Measurements from ENCODE around the gene ANKRD60. TPM values are rescaled to one million over a fixed set of nuclear protein-coding genes. Genes with fewer than 3 reads are reported as not detected.

Gene ANKRD60
- total RNA-seq, 1 experiment from 2014 or later: not detected

DNA sequence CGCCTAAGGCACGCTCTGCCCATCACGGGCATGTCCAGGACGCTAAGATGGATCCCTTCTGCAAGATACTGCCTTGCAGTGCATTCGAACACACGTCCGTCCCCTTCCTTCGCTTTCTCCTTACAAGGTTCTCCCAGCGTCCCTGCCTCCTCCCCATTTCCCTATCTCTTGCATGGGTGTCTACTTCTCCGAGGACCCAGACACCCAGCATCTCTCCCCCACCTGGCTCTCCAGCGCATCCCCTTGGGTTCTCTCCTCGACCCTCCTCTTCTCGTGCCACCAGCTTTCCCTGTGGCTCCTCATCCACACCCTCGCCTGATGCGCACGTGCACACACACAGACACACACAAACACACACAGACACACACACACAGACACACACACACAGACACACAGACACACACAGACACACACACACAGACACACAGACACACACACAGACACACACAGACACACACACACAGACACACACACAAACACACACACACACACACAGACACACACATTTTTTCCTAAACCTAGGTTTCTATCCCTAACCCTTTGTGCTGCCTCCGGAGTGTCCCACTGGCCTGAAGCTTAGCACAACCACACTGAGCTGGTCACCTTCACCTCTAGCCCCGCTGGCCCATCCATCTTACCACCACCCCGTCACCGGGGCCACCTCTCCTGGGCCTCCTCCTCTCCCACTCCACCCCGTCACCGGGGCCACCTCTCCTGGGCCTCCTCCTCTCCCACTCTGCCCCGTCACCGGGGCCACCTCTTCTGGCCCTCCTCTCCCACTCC lies 31.9 kb downstream of the ANKRD60 start:
- CTCF ChIA-PET: no interaction called here
- Histone ChIP-seq H3K9me3 (ENCODE audit: low read depth, low read length, poor library complexity, severe bottlenecking) (no peaks in the 10 kb centered on the region), H3K36me3 (ENCODE audit: insufficient read depth, low read length, poor library complexity, severe bottlenecking) (no peaks in the 10 kb centered on the region), H3K27ac (ENCODE audit: low read depth, low read length, poor library complexity, severe bottlenecking) (no peak overlapping the region), H3K4me1 (ENCODE audit: insufficient read depth, low read length, poor library complexity, severe bottlenecking) (no peaks in the 10 kb centered on the region), H3K4me3 (ENCODE audit: low read depth, low read length, poor library complexity, severe bottlenecking) (no peak overlapping the region), H3K27me3 (replicated peaks; ENCODE audit: insufficient read depth, low read depth, low read length, poor library complexity) (no peaks in the 10 kb centered on the region)
- POLR2A ChIA-PET (ENCODE audit: low non-redundant PET): no interaction called here
- intact Hi-C loops (cut with micrococcal nuclease; ENCODE audit: unreplicated experiment): no loop called here
- DNase-seq (ENCODE audit: low spot score): no peak
- no TSS peak for BruUV-seq (replicated peaks)
- no peak for TF ChIP-seq CTCF (conservative IDR thresholded peaks at IDR 0.05; ENCODE audit: low read depth, low read length)
- TF ChIP-seq EZH2 (IDR thresholded peaks at IDR 0.05; ENCODE audit: borderline replicate concordance, low read depth, low read length, poor library complexity, severe bottlenecking): no peak

GRCh38 chr20:58195047-58195446 lies 33.4 kb downstream of the ANKRD60 start:
- Histone ChIP-seq H3K9me3 (ENCODE audit: low read depth, low read length, poor library complexity, severe bottlenecking) (no peaks in the 10 kb centered on the region), H3K4me1 (ENCODE audit: insufficient read depth, low read length, poor library complexity, severe bottlenecking) (no peaks in the 10 kb centered on the region), H3K36me3 (ENCODE audit: insufficient read depth, low read length, poor library complexity, severe bottlenecking) (no peaks in the 10 kb centered on the region), H3K4me3 (ENCODE audit: low read depth, low read length, poor library complexity, severe bottlenecking) (no peak overlapping the region), H3K27ac (ENCODE audit: low read depth, low read length, poor library complexity, severe bottlenecking) (no peak overlapping the region), H3K27me3 (replicated peaks; ENCODE audit: insufficient read depth, low read depth, low read length, poor library complexity) (no peaks in the 10 kb centered on the region)
- TF ChIP-seq EZH2 (IDR thresholded peaks at IDR 0.05; ENCODE audit: borderline replicate concordance, low read depth, low read length, poor library complexity, severe bottlenecking): no peak
- no peak for TF ChIP-seq CTCF (conservative IDR thresholded peaks at IDR 0.05; ENCODE audit: low read depth, low read length)
- no peak for DNase-seq (ENCODE audit: low spot score)
- ChIA-PET POLR2A (ENCODE audit: low non-redundant PET) (no interaction called here), CTCF (no interaction called here)
- BruUV-seq (replicated peaks): no TSS peak
- intact Hi-C loops (cut with micrococcal nuclease; ENCODE audit: unreplicated experiment): no loop called here

DNA sequence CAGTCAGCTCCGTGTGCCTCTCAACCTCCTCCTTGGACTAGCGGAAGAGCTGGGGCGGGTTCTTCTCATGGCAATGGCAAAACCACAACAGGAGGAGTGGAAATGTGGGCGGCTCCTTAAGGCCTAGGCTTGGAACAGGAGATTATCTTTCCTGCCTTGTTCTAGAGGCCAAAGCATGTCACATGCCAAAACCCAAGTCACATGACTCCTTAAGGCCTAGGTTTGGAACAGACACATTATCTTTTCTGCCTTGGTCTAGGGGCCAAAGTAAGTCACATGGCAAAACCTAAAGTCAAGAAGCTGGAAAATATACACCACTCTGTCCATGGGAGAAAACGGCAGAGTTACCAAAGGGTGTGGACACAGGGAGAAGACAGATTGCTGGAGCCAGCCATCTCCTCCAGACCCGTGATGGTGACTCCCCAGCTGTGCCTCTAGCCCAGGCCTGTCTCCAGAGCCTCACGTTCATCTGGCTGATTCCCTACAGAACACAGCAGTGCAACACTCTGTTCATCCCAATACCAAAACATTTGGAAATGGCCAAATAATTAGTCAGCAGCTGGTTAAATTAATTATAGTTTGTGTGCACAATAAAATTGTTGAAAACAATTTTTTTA lies 34.2 kb downstream of the ANKRD60 start:
- Histone ChIP-seq H3K27me3 (replicated peaks; ENCODE audit: insufficient read depth, low read depth, low read length, poor library complexity) (no peaks in the 10 kb centered on the region), H3K27ac (ENCODE audit: low read depth, low read length, poor library complexity, severe bottlenecking) (no peak overlapping the region), H3K36me3 (ENCODE audit: insufficient read depth, low read length, poor library complexity, severe bottlenecking) (no peaks in the 10 kb centered on the region), H3K4me3 (ENCODE audit: low read depth, low read length, poor library complexity, severe bottlenecking) (no peak overlapping the region), H3K9me3 (ENCODE audit: low read depth, low read length, poor library complexity, severe bottlenecking) (no peaks in the 10 kb centered on the region), H3K4me1 (ENCODE audit: insufficient read depth, low read length, poor library complexity, severe bottlenecking) (no peaks in the 10 kb centered on the region)
- BruUV-seq (replicated peaks): no TSS peak
- intact Hi-C loops (cut with micrococcal nuclease; ENCODE audit: unreplicated experiment): no loop called here
- ChIA-PET POLR2A (ENCODE audit: low non-redundant PET) (no interaction called here), CTCF (no interaction called here)
- TF ChIP-seq EZH2 (IDR thresholded peaks at IDR 0.05; ENCODE audit: borderline replicate concordance, low read depth, low read length, poor library complexity, severe bottlenecking) (no peak), CTCF (conservative IDR thresholded peaks at IDR 0.05; ENCODE audit: low read depth, low read length) (no peak)
- no peak for DNase-seq (ENCODE audit: low spot score)

Measured in A673 (cell line).